ENCODE measurements around the gene QSOX2.

Gene QSOX2

DNA sequence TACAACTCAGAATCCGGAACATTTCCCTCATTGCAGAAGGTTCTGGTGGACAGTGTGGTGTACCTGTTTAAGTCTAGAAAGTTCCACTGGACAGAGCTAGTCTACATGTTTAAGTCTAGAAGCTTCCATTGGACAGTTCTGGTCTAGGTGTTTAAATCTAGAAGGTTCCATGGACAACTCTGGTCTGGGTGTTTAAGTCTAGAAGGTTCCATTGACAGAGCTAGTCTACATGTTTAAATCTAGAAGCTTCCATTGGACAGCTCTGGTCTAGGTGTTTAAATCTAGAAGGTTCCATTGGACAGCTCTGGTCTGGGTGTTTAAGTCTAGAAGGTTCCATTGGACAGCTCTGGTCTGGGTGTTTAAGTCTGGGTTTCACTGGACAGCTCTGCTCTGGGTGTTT, 33.3 kb upstream of the QSOX2 start:
- H3K27ac ChIP-seq, result no peak overlapping the region
- no peak overlapping the region for H3K4me3 ChIP-seq (IDR thresholded peaks at IDR 0.05; ENCODE audit: insufficient read depth, low read depth, low read length)
- H3K9ac ChIP-seq, result no peak overlapping the region
- H3K4me1 ChIP-seq (ENCODE audit: low read depth, poor library complexity, severe bottlenecking), result peaks cover 15% of the 10 kb centered on the region
- no peaks in the 10 kb centered on the region for H3K36me3 ChIP-seq (ENCODE audit: insufficient read depth)
- no peaks in the 10 kb centered on the region for H3K79me2 ChIP-seq (ENCODE audit: insufficient read depth, low read depth)
- peaks cover 92% of the 10 kb centered on the region for H3K27me3 ChIP-seq (ENCODE audit: insufficient read depth, low read depth)
- TF ChIP-seq CTCF (conservative IDR thresholded peaks at IDR 0.05; ENCODE audit: low read depth, low read length), result no peak
- no peak overlapping the region for H2AFZ ChIP-seq (ENCODE audit: low read depth)
- no peaks in the 10 kb centered on the region for H4K20me1 ChIP-seq (ENCODE audit: insufficient read depth)
- no peak overlapping the region for H3K4me2 ChIP-seq

- Histone ChIP-seq H4K20me1 (ENCODE audit: insufficient read depth) (no peaks in the 10 kb centered on the region), H3K36me3 (ENCODE audit: insufficient read depth) (no peaks in the 10 kb centered on the region), H3K9ac (no peak overlapping the region), H2AFZ (ENCODE audit: low read depth) (no peak overlapping the region), H3K4me1 (ENCODE audit: low read depth, poor library complexity, severe bottlenecking) (peaks cover 10% of the 10 kb centered on the region), H3K4me2 (no peak overlapping the region), H3K27ac (no peak overlapping the region), H3K79me2 (ENCODE audit: insufficient read depth, low read depth) (no peaks in the 10 kb centered on the region), H3K27me3 (ENCODE audit: insufficient read depth, low read depth) (peaks cover 92% of the 10 kb centered on the region), H3K4me3 (IDR thresholded peaks at IDR 0.05; ENCODE audit: insufficient read depth, low read depth, low read length) (no peak overlapping the region)
- no peak for TF ChIP-seq CTCF (conservative IDR thresholded peaks at IDR 0.05; ENCODE audit: low read depth, low read length)
These were observed 32.6 kb upstream of the QSOX2 start for GRCh38 chr9:136278221-136278620.

- no peak overlapping the region for H3K27ac ChIP-seq
- H3K4me1 ChIP-seq (ENCODE audit: low read depth, poor library complexity, severe bottlenecking), result peaks cover 7% of the 10 kb centered on the region
- peaks cover 94% of the 10 kb centered on the region for H3K27me3 ChIP-seq (ENCODE audit: insufficient read depth, low read depth)
- no peak overlapping the region for H3K4me3 ChIP-seq (IDR thresholded peaks at IDR 0.05; ENCODE audit: insufficient read depth, low read depth, low read length)
- H4K20me1 ChIP-seq (ENCODE audit: insufficient read depth), result no peaks in the 10 kb centered on the region
- no peak for TF ChIP-seq CTCF (conservative IDR thresholded peaks at IDR 0.05; ENCODE audit: low read depth, low read length)
- no peak overlapping the region for H2AFZ ChIP-seq (ENCODE audit: low read depth)
- no peak overlapping the region for H3K4me2 ChIP-seq
- no peak overlapping the region for H3K9ac ChIP-seq
- H3K36me3 ChIP-seq (ENCODE audit: insufficient read depth), result no peaks in the 10 kb centered on the region
- H3K79me2 ChIP-seq (ENCODE audit: insufficient read depth, low read depth), result no peaks in the 10 kb centered on the region
These were observed 32.1 kb upstream of the QSOX2 start for GRCh38 chr9:136277746-136278145.

DNA sequence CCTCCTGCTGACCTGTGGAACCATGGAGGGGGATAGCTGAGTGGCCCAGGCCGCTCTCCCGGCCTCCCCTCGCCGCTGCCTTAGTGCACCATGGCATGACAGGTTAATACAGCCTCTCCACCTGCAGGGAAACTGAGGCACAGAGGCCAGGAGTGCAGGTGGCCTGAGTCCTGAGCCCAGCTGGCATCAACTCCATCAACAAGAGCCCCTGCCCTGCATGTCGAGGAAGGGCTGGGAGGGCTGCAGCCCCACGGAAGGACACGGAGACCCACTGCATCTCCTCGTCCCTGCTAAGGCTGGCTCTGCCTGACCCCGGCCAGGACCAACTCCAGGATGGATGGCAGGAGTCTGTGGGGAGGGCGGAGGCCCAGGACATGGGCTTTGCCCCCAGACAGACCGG, 31.1 kb upstream of the QSOX2 start:
- no peak for TF ChIP-seq CTCF (conservative IDR thresholded peaks at IDR 0.05; ENCODE audit: low read depth, low read length)
- H4K20me1 ChIP-seq (ENCODE audit: insufficient read depth), result no peaks in the 10 kb centered on the region
- peaks cover 94% of the 10 kb centered on the region for H3K27me3 ChIP-seq (ENCODE audit: insufficient read depth, low read depth)
- no peak overlapping the region for H2AFZ ChIP-seq (ENCODE audit: low read depth)
- H3K27ac ChIP-seq, result no peak overlapping the region
- no peak overlapping the region for H3K9ac ChIP-seq
- no peak overlapping the region for H3K4me3 ChIP-seq (IDR thresholded peaks at IDR 0.05; ENCODE audit: insufficient read depth, low read depth, low read length)
- H3K4me2 ChIP-seq, result no peak overlapping the region
- no peaks in the 10 kb centered on the region for H3K36me3 ChIP-seq (ENCODE audit: insufficient read depth)
- H3K4me1 ChIP-seq (ENCODE audit: low read depth, poor library complexity, severe bottlenecking), result no peaks in the 10 kb centered on the region
- H3K79me2 ChIP-seq (ENCODE audit: insufficient read depth, low read depth), result no peaks in the 10 kb centered on the region
